HepG2 (cell line): Measurements from ENCODE around the gene ANXA11. TPM values are rescaled to one million over a fixed set of nuclear protein-coding genes. Genes with fewer than 3 reads are reported as not detected.

ENCODE experiments used
- ATAC-seq: fragments of 200-7000 bp; cut with Tn5 transposase; 3 replicates; pipeline ENCODE4 v1.9.1; 2020; ENCODE audit warnings: mild to moderate bottlenecking, moderate library complexity
- BruUV-seq: library from RNA; stranded (reverse); fragments of 400-500 nt; replicated peaks from 2 replicates; lab custom pipeline; 2021; lab: Mats Ljungman, UMichigan
- CTCF ChIA-PET: fragments of 300-600 bp; formaldehyde crosslinking; extraction: SDS; loops from one replicate; lab custom pipeline; 2021; ENCODE audit warnings: low total read pairs, inconsistent platforms, low intra/inter-chr PET ratio; lab: Yijun Ruan, JAX
- POLR2A ChIA-PET: fragments of 350-600 bp; sonication (Branson Sonifier 250); formaldehyde crosslinking; loops from one replicate; lab custom pipeline; 2020; ENCODE audit warnings: antibody characterized with exemption, inconsistent platforms; lab: Yijun Ruan, JAX
- DNase-seq: peaks from one replicate; pipeline ENCODE4 v3.0.0-alpha.2; 2015; ENCODE audit warnings: low spot score
- FAIRE-seq: peaks from 3 replicates; lab custom pipeline; 2011; peaks lifted over from hg19 to GRCh38; lab: Jason Lieb, UNC
- H2AFZ ChIP-seq: one replicate; pipeline ENCODE4 v1.6.1; 2011; ENCODE audit warnings: low read length, inconsistent platforms
- H3K27ac ChIP-seq: fragments of 300-600 bp; 3 replicates; pipeline ENCODE4 v1.8.0; 2011; ENCODE audit warnings: mixed run types, mild to moderate bottlenecking, mixed read lengths, low read length, inconsistent platforms; ENCODE audit not compliant: insufficient read depth; ENCODE audit errors: extremely low read length
- H3K27me3 ChIP-seq, 2 experiments: fragments of 200-600 bp in 1 of 2; 2 replicates in 1 of 2; 3 replicates in 1 of 2; pipeline versions ENCODE4 v1.6.0 to v1.8.0; 2011; ENCODE audit warnings: low read length in 2 of 2, mild to moderate bottlenecking in 2 of 2, moderate library complexity in 2 of 2, inconsistent platforms in 1 of 2; ENCODE audit not compliant: insufficient read depth in 2 of 2, control insufficient read depth in 1 of 2
- H3K36me3 ChIP-seq, 2 experiments: fragments of 200-600 bp in 1 of 2; replicated peaks in 1 of 2; 2 replicates in 1 of 2; 3 replicates in 1 of 2; pipeline versions ENCODE4 v1.5.1 to v1.8.0; 2011; ENCODE audit warnings: low read length in 2 of 2, inconsistent platforms in 1 of 2; ENCODE audit not compliant: insufficient read depth in 2 of 2, control insufficient read depth in 1 of 2
- H3K4me1 ChIP-seq: 2 replicates; pipeline ENCODE4 v1.5.1; 2012; ENCODE audit warnings: low read length, inconsistent platforms; ENCODE audit not compliant: insufficient read depth
- H3K4me2 ChIP-seq: 2 replicates; pipeline ENCODE4 v1.6.0; 2011; ENCODE audit warnings: low read depth, low read length, inconsistent platforms
- H3K4me3 ChIP-seq, 3 experiments: fragments of 200-600 bp in 1 of 3; sonication (generic), shearing (Covaris generic) in 1 of 3; replicated peaks in 1 of 3; 2 replicates each; pipeline ENCODE4 v1.5.1; 2011 to 2016; ENCODE audit warnings: low read length in 3 of 3, inconsistent platforms in 2 of 3, low read depth in 2 of 3, mild to moderate bottlenecking in 2 of 3, control low read depth in 1 of 3, mixed read lengths in 1 of 3; ENCODE audit not compliant: insufficient read depth in 1 of 3
- H3K79me2 ChIP-seq: one replicate; pipeline ENCODE4 v1.6.1; 2011; ENCODE audit warnings: low read length, inconsistent platforms; ENCODE audit not compliant: insufficient read depth
- H3K9ac ChIP-seq: 2 replicates; pipeline ENCODE4 v1.6.0; 2011; ENCODE audit warnings: mild to moderate bottlenecking, low read depth, low read length, inconsistent platforms; ENCODE audit not compliant: insufficient read depth
- H3K9me3 ChIP-seq: 2 replicates; pipeline ENCODE4 v1.5.1; 2012; ENCODE audit warnings: mild to moderate bottlenecking, low read length
- H4K20me1 ChIP-seq: 2 replicates; pipeline ENCODE4 v1.6.0; 2011; ENCODE audit warnings: inconsistent platforms, mild to moderate bottlenecking, low read length, moderate library complexity; ENCODE audit not compliant: insufficient read depth
- ARID3A ChIP-seq: IDR thresholded peaks from 2 replicates; pipeline ENCODE4 v1.6.1; 2012; ENCODE audit warnings: low read depth, low read length, improper control_type of control experiment
- ATF4 ChIP-seq, 2 experiments: fragments of 450-650 bp in 1 of 2; sonication (generic) in 1 of 2; formaldehyde crosslinking; IDR thresholded peaks; 2 replicates each; pipeline versions ENCODE4 v1.5.0 to v1.8.0; 2020 to 2022; ENCODE audit warnings: mild to moderate bottlenecking in 1 of 2, missing genetic modification reagents in 1 of 2
- ELF1 ChIP-seq: sonication (generic); formaldehyde crosslinking; IDR thresholded peaks from 2 replicates; pipeline ENCODE4 v1.4.0; 2020; ENCODE audit warnings: missing genetic modification reagents
- MAFF ChIP-seq: IDR thresholded peaks from 2 replicates; pipeline ENCODE4 v1.6.1; 2011; ENCODE audit warnings: low read depth, low read length, improper control_type of control experiment
- MAFK ChIP-seq, 2 experiments: IDR thresholded peaks in 1 of 2; conservative IDR thresholded peaks in 1 of 2; 2 replicates each; pipeline ENCODE4 v1.6.1; 2011; ENCODE audit warnings: improper control_type of control experiment in 2 of 2, low read length in 2 of 2
- RFX1 ChIP-seq: fragments of 450-650 bp; IDR thresholded peaks from 2 replicates; pipeline ENCODE4 v1.6.1; 2017
- RFX3 ChIP-seq: IDR thresholded peaks from 2 replicates; pipeline ENCODE4 v1.6.1; 2016; ENCODE audit warnings: missing biosample characterization, missing genetic modification reagents
- WGBS: methylation state at CpG from one replicate; pipeline ENCODE4 v1.1.6; 2017; ENCODE audit warnings: low lambda C conversion rate; 5-methylcytosine and 5-hydroxymethylcytosine counted together
- in situ Hi-C: cut with HindIII; loops from 2 replicates; pipeline ENCODE4 v1.10.0; 2017; ENCODE audit warnings: low pct_unique_long_range_greater_than_20kb; ENCODE audit not compliant: extremely low pct_ligation_motif_present
- intact Hi-C: fragments of 100-400 bp; cut with micrococcal nuclease; formaldehyde crosslinking; loops from one replicate; pipeline ENCODE4 v1.10.0; 2022; ENCODE audit not compliant: unreplicated experiment
- polyA plus RNA-seq, 8 experiments: library from polyadenylated mRNA; depleted of rRNA in 3 of 8; stranded (reverse) in 7 of 8; unstranded in 1 of 8; fragments of >200 nt; fragmentation: Illumina TruSeq in 4 of 8; extraction: Trizol in 4 of 8; gene quantifications; 2 replicates each; pipeline versions ENCODE4 v1.2.1 to v1.2.3, GENCODE V29; 2011 to 2016; ENCODE audit warnings: low read depth in 4 of 8, missing spikeins in 1 of 8, mixed read lengths in 1 of 8; ENCODE audit not compliant: insufficient read depth in 1 of 8
- small RNA-seq, 3 experiments: library from RNA; depleted of rRNA; stranded (forward); fragments of <200 nt; gene quantifications; one replicate each; pipeline ENCODE3, GENCODE V24; 2012; ENCODE audit warnings: low read depth in 2 of 3, low replicate concordance in 1 of 3; ENCODE audit not compliant: insufficient read length in 3 of 3, insufficient read depth in 2 of 3
- total RNA-seq, 5 experiments: library from RNA; depleted of rRNA; stranded (reverse); fragments of >200 nt; fragmentation: Illumina TruSeq; extraction: Trizol; gene quantifications; 2 replicates each; pipeline ENCODE4 v1.2.3, GENCODE V29; 2016; ENCODE audit warnings: low read depth in 1 of 5
- TF ChIP-seq, protein P1 (sequence below): sonication (generic); formaldehyde crosslinking; IDR thresholded peaks from 2 replicates; pipeline ENCODE4 v1.4.0; 2020; ENCODE audit warnings: mild to moderate bottlenecking, missing genetic modification reagents
- TF ChIP-seq, protein P2 (sequence below): sonication (generic); formaldehyde crosslinking; IDR thresholded peaks from 2 replicates; pipeline ENCODE4 v1.4.0; 2020; ENCODE audit warnings: low read depth, mild to moderate bottlenecking, missing genetic modification reagents

Gene ANXA11
- total and polyA plus RNA-seq, 2 of the 13 experiments (the other 11 are each of a cell fraction or from before 2014, with no cell fraction given) = 30.6 to 51.5 TPM

- ATAC-seq = peak; percentile 71
Observed at GRCh38 chr10:80104066-80104926, 101.0 kb downstream of the ANXA11 start.

More at GRCh38 chr10:80104066-80104926, 101.0 kb downstream of the ANXA11 start:
- in situ Hi-C loops = no loop called here
- POLR2A ChIA-PET = interaction anchor here (0.8 kb wide), 1 partner anchor 25 kb away, joined by 4 read pairs; the partner anchor contains the start of gene TMEM254
- peak; percentile 72 for TF ChIP-seq MAFF
- TF ChIP-seq RFX3 = peak; percentile 53; the same call in 1 of the 2 replicates
- TF ChIP-seq RFX1 = peak; percentile 43; the same call in 1 of the 2 replicates
- 0 out of 2 replicates have a peak, but pooled peaks have one; percentile 14 for TF ChIP-seq ARID3A
- peak; percentile 65 to 75; a peak in 3 of 4 replicates for TF ChIP-seq MAFK (conservative IDR thresholded peaks at IDR 0.05 in 1 of 2, IDR thresholded peaks at IDR 0.05 in 1 of 2; ENCODE audit: low read length in 2 of 2)
- no peak for TF ChIP-seq ATF4 (CRISPR knock-in tag; IDR thresholded peaks at IDR 0.05)
- TF ChIP-seq ELF1 (CRISPR knock-in tag) = no peak
- TF ChIP-seq, protein P1, sequence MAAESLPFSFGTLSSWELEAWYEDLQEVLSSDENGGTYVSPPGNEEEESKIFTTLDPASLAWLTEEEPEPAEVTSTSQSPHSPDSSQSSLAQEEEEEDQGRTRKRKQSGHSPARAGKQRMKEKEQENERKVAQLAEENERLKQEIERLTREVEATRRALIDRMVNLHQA (CRISPR knock-in tag) = no peak
- TF ChIP-seq, protein P2, sequence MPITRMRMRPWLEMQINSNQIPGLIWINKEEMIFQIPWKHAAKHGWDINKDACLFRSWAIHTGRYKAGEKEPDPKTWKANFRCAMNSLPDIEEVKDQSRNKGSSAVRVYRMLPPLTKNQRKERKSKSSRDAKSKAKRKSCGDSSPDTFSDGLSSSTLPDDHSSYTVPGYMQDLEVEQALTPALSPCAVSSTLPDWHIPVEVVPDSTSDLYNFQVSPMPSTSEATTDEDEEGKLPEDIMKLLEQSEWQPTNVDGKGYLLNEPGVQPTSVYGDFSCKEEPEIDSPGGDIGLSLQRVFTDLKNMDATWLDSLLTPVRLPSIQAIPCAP = no peak
- TF ChIP-seq, all 625 proteins: peak for 5
- FAIRE-seq (no peak), DNase-seq (peak; percentile 16)
- no TSS peak for BruUV-seq
- Histone ChIP-seq H4K20me1 (no peaks in the 10 kb centered on the region), H3K4me3 (no peak overlapping the region), H3K4me2 (no peak overlapping the region), H3K27me3 (no peaks in the 10 kb centered on the region), H3K9me3 (no peaks in the 10 kb centered on the region), H3K79me2 (no peaks in the 10 kb centered on the region), H3K36me3 (no peaks in the 10 kb centered on the region), H3K9ac (no peak overlapping the region), H3K4me1 (peaks cover 22% of the 10 kb centered on the region; the same call in 1 of the 2 replicates), H3K27ac (no peak overlapping the region), H2AFZ (no peak overlapping the region)
- intact Hi-C loops = no loop called here
- WGBS = 43% methylated on average over 9 of the region's 10 CpGs
- CTCF ChIA-PET = no interaction called here

Small RNA genes within 50 kb of the gene (small RNA-seq; reads per million reads assigned to genes)
- gene RPS12P2 = 0 reads per million in 3 experiments

Other genes starting within 250 kb of the ANXA11 start
- gene TMEM254, start 126.9 kb downstream of the ANXA11 start, total RNA-seq (2016; rRNA removed; fragmentation: Illumina TruSeq; extraction: Trizol) = 8.4 and 11.2 TPM in 2 replicates
- 30.7 and 39.0 TPM in 2 replicates for gene TMEM254, start 126.9 kb downstream of the ANXA11 start, polyA plus RNA-seq (2011; rRNA removed)
- gene PLAC9, start 72.8 kb downstream of the ANXA11 start, total RNA-seq (2016; rRNA removed; fragmentation: Illumina TruSeq; extraction: Trizol) = not detected in 2 replicates
- not detected in 2 replicates for gene PLAC9, start 72.8 kb downstream of the ANXA11 start, polyA plus RNA-seq (2011; rRNA removed)
- gene MAT1A, start 84.1 kb upstream of the ANXA11 start, total RNA-seq (2016; rRNA removed; fragmentation: Illumina TruSeq; extraction: Trizol) = 76.9 and 101 TPM in 2 replicates
- 57.1 and 71.8 TPM in 2 replicates for gene MAT1A, start 84.1 kb upstream of the ANXA11 start, polyA plus RNA-seq (2011; rRNA removed)
- not detected in 2 replicates for gene DYDC1, start 151.2 kb upstream of the ANXA11 start, total RNA-seq (2016; rRNA removed; fragmentation: Illumina TruSeq; extraction: Trizol)
- gene DYDC1, start 151.2 kb upstream of the ANXA11 start, polyA plus RNA-seq (2011; rRNA removed) = not detected in 2 replicates
- 2.3 and 4.2 TPM in 2 replicates for gene DYDC2, start 151.2 kb upstream of the ANXA11 start, total RNA-seq (2016; rRNA removed; fragmentation: Illumina TruSeq; extraction: Trizol)
- 0.98 and 2.3 TPM in 2 replicates for gene DYDC2, start 151.2 kb upstream of the ANXA11 start, polyA plus RNA-seq (2011; rRNA removed)
- 57.4 and 79.9 TPM in 2 replicates for gene PRXL2A, start 203.0 kb upstream of the ANXA11 start, total RNA-seq (2016; rRNA removed; fragmentation: Illumina TruSeq; extraction: Trizol)
- gene PRXL2A, start 203.0 kb upstream of the ANXA11 start, polyA plus RNA-seq (2011; rRNA removed) = 43.9 and 44.0 TPM in 2 replicates
- gene TSPAN14, start 248.8 kb upstream of the ANXA11 start, total RNA-seq (2016; rRNA removed; fragmentation: Illumina TruSeq; extraction: Trizol) = 17.4 and 24.1 TPM in 2 replicates
- gene TSPAN14, start 248.8 kb upstream of the ANXA11 start, polyA plus RNA-seq (2011; rRNA removed) = 73.8 and 80.6 TPM in 2 replicates